K562 (cell line): ENCODE results near the gene TMEM260.

Experiments
- BHLHE40 ChIP-seq: IDR thresholded peaks from 2 replicates; pipeline ENCODE4 v1.6.1; 2011; ENCODE audit warnings: low read length, improper control_type of control experiment
- CTCF ChIP-seq, 3 experiments: IDR thresholded peaks in 2 of 3; conservative IDR thresholded peaks in 1 of 3; 2 replicates each; pipeline ENCODE4 v1.5.1; 2011 to 2012; ENCODE audit warnings: low read length in 3 of 3, mild to moderate bottlenecking in 3 of 3, control low read depth in 2 of 3, improper control_type of control experiment in 1 of 3, inconsistent platforms in 1 of 3, low read depth in 1 of 3, mixed read lengths in 1 of 3, moderate library complexity in 1 of 3; ENCODE audit not compliant: insufficient read depth in 2 of 3
- EHMT2 ChIP-seq: fragments of 450-650 bp; IDR thresholded peaks from 2 replicates; pipeline ENCODE4 v1.6.1; 2018; ENCODE audit warnings: antibody characterized with exemption
- EZH2 ChIP-seq: IDR thresholded peaks from 2 replicates; pipeline ENCODE4 v1.6.1; 2012; ENCODE audit warnings: low read depth, mild to moderate bottlenecking, inconsistent platforms, low read length, borderline replicate concordance
- MED1 ChIP-seq: sonication (generic); formaldehyde crosslinking; IDR thresholded peaks from 2 replicates; pipeline ENCODE4 v1.8.1; 2023; ENCODE audit warnings: missing genetic modification reagents, borderline replicate concordance
- MYC ChIP-seq, 2 experiments: fragments of 250-450 bp in 1 of 2; sonication (Bioruptor Pico) in 1 of 2; IDR thresholded peaks; 2 replicates each; pipeline versions ENCODE4 v1.5.1 to v1.6.1; 2012 to 2021; ENCODE audit warnings: low read depth in 2 of 2, borderline replicate concordance in 1 of 2, improper control_type of control experiment in 1 of 2, low read length in 1 of 2, mild to moderate bottlenecking in 1 of 2, moderate library complexity in 1 of 2
- NCOR1 ChIP-seq: fragments of 450-650 bp; IDR thresholded peaks from 2 replicates; pipeline ENCODE4 v1.6.1; 2016; ENCODE audit warnings: mild to moderate bottlenecking, moderate library complexity
- PATZ1 ChIP-seq: fragments of 250-450 bp; sonication (Bioruptor Pico); IDR thresholded peaks from 2 replicates; pipeline ENCODE4 v1.5.0; 2020; ENCODE audit warnings: mild to moderate bottlenecking, borderline replicate concordance
- POLR2A ChIP-seq: fragments of 450-650 bp; conservative IDR thresholded peaks from 2 replicates; pipeline ENCODE4 v1.6.1; 2016
- SIN3A ChIP-seq, 2 experiments: fragments of 150-350 bp in 1 of 2; IDR thresholded peaks; 2 replicates each; pipeline ENCODE4 v1.6.1; 2011 to 2016; ENCODE audit warnings: borderline replicate concordance in 2 of 2, low read depth in 2 of 2, low read length in 2 of 2, mild to moderate bottlenecking in 2 of 2, moderate library complexity in 2 of 2; ENCODE audit not compliant: control insufficient read depth in 1 of 2
- TRIM28 ChIP-seq: fragments of 450-650 bp; IDR thresholded peaks from 2 replicates; pipeline ENCODE4 v1.6.1; 2017
- ZBTB2 ChIP-seq: fragments of 450-650 bp; IDR thresholded peaks from 2 replicates; pipeline ENCODE4 v1.6.1; 2016; ENCODE audit warnings: antibody characterized with exemption
- ZC3H4 ChIP-seq: sonication (generic); formaldehyde crosslinking; IDR thresholded peaks from 2 replicates; pipeline ENCODE4 v1.9.0; 2021; ENCODE audit warnings: missing genetic modification reagents, borderline replicate concordance
- ZNF282 ChIP-seq: sonication (generic); formaldehyde crosslinking; IDR thresholded peaks from 2 replicates; pipeline ENCODE4 v1.8.1; 2023; ENCODE audit warnings: missing genetic modification reagents

- TF ChIP-seq ZBTB2 (no peak), CTCF (IDR thresholded peaks at IDR 0.05 in 2 of 3, conservative IDR thresholded peaks at IDR 0.05 in 1 of 3; ENCODE audit: insufficient read depth in 2 of 3, low read depth in 1 of 3, low read length in 3 of 3) (no peak), ZC3H4 (CRISPR knock-in tag) (no peak), SIN3A (IDR thresholded peaks at IDR 0.05; ENCODE audit: borderline replicate concordance in 2 of 2, control insufficient read depth in 1 of 2, low read depth in 2 of 2, low read length in 2 of 2) (no peak), ZNF282 (CRISPR knock-in tag) (no peak), BHLHE40 (no peak), MYC (IDR thresholded peaks at IDR 0.05; ENCODE audit: low read depth, low read length) (no peak), MYC (CRISPR knock-in tag; IDR thresholded peaks at IDR 0.05; ENCODE audit: borderline replicate concordance, low read depth) (no peak), EHMT2 (no peak), PATZ1 (CRISPR knock-in tag) (no peak), NCOR1 (no peak), TRIM28 (no peak), MED1 (CRISPR knock-in tag) (no peak), EZH2 (no peak), POLR2A (no peak)
Measured at GRCh38 chr14:56590535-56590960, 10.9 kb downstream of the TMEM260 start.
